AG20443 (cell line): Measurements from ENCODE around the gene TMEM151A.
A peak's percentile ranks its signal among the peaks of the same experiment; 100 is the strongest.
"Not testable (repeated sequence)": the region's sequence is repeated elsewhere in the genome, so short reads cannot be mapped to it uniquely, and the experiment has no call there.

Source experiments
- DNase-seq: peaks from one replicate; pipeline ENCODE4 v3.0.0; 2012; ENCODE audit warnings: low spot score, mixed read lengths

Gene TMEM151A

GRCh38 chr11:66267379-66268243 lies 24.1 kb upstream of the TMEM151A start:
- DNase-seq = peak; percentile 93

GRCh38 chr11:66268244-66268951 lies 23.3 kb upstream of the TMEM151A start, which contains the start of gene RAB1B:
TSS of gene RAB1B (plus strand) at chr11:66268639. CDS start at chr11:66268680, 41 bp downstream.
- peak; percentile 99 for DNase-seq

- peak; percentile 51 for DNase-seq
These were observed 22.5 kb upstream of the TMEM151A start for GRCh38 chr11:66268952-66269905.

GRCh38 chr11:66271816-66272215 lies 19.9 kb upstream of the TMEM151A start:
- no peak for DNase-seq

GRCh38 chr11:66272596-66272995 lies 19.1 kb upstream of the TMEM151A start:
- no peak for DNase-seq

GRCh38 chr11:66274219-66274618 lies 17.5 kb upstream of the TMEM151A start:
- DNase-seq = no peak

GRCh38 chr11:66275396-66275795 lies 16.3 kb upstream of the TMEM151A start:
- DNase-seq = no peak

- DNase-seq = no peak
These were observed 15.6 kb upstream of the TMEM151A start for GRCh38 chr11:66275984-66276612.

- not testable (repeated sequence) for DNase-seq
These were observed 15.1 kb upstream of the TMEM151A start for GRCh38 chr11:66276619-66277018.

GRCh38 chr11:66277064-66277463 lies 14.6 kb upstream of the TMEM151A start:
- DNase-seq = not testable (repeated sequence)

- peak; percentile 70 for DNase-seq
These were observed 14.0 kb upstream of the TMEM151A start, which contains the start of gene CNIH2 for GRCh38 chr11:66277471-66278362. TSS of gene CNIH2 (plus strand) at chr11:66278175. CDS start at chr11:66278457, 282 bp downstream.

- no peak for DNase-seq
These were observed 13.2 kb upstream of the TMEM151A start for GRCh38 chr11:66278363-66279091.

- DNase-seq = no peak
These were observed 12.5 kb upstream of the TMEM151A start for GRCh38 chr11:66279092-66279734.

- DNase-seq = no peak
These were observed 11.3 kb upstream of the TMEM151A start for GRCh38 chr11:66280428-66280827.

- DNase-seq = no peak
These were observed 10.7 kb upstream of the TMEM151A start for GRCh38 chr11:66281001-66281400.

- DNase-seq = no peak
These were observed 9.8 kb upstream of the TMEM151A start for GRCh38 chr11:66281776-66282467.

- DNase-seq = peak; percentile 97
These were observed 8.9 kb upstream of the TMEM151A start for GRCh38 chr11:66282468-66283455.
